Measurements from ENCODE around the gene LPGAT1.

LPGAT1 gene

DNA sequence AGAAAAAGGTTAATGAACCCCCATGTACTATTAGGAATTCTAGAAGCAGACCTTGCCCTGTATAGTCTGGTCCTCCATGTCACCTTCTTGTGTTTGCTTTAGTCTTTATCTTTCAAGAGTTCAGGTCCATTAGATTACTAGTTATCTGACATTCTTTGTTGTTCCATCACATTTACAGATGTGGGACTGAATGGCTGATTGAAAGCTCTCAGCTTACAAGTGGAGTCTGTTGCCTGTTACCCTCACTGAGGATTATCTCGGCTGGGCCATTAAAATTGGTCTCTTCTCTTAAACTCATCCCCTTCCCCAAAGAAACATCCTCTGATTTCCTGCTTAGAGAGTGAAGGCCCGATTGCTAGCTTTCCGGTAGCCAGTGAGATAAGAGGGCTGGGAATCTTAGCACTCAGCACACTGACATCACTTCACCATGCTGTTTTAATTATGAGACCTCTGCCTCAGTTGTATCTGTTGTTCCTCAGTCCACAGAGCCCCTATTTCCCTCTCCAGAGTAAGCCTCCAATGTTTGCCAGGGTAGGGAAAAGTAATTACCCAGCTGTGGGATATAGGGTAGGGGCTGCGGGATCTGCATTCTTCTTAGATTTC is 76.8 kb downstream of the LPGAT1 start:
- DNase-seq, result no peak

DNA sequence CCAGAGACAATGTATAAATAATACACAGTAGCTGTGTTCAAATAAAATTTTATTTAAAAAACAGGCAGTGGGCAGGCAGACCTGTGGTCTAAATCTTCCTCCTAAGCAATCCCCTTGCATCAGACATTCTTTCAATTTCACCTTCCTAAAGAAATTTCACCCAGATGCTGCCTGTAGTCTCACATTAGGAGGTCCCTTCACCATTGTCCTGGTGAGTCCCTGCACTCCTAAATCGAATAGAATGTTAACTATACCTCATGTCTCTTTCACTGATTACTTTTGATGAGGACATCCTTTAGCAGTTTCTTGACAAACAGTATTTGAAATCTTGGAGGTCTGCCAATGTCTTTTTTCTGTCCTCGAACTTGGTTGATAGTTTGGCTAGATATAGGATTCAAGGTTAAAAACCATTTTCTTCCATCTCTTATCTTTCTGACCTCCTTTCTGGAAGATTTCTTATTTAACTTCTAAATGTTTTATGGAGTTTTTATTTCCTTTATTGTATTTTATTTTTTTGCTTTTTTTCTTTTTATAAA is 77.5 kb downstream of the LPGAT1 start:
- no peak for DNase-seq

DNA sequence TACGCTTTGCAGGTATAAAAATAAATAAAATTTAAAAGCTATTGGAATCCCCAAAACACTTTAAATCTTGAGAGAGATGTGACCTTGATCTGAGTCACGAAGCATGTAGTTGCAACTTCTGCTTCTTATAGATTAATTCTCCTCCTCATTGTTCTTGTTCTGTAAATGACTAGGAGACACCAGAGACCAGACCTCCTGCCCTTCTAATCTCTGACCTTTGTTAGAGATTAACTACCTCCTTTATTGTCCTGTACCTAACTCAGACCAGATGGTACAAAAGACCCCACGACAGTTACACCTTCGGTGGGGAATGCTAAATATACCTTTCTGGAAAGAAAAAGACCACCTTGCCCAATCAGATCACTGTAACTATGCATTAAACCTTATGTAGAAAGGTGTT is 78.2 kb downstream of the LPGAT1 start:
- no peak for DNase-seq

DNA sequence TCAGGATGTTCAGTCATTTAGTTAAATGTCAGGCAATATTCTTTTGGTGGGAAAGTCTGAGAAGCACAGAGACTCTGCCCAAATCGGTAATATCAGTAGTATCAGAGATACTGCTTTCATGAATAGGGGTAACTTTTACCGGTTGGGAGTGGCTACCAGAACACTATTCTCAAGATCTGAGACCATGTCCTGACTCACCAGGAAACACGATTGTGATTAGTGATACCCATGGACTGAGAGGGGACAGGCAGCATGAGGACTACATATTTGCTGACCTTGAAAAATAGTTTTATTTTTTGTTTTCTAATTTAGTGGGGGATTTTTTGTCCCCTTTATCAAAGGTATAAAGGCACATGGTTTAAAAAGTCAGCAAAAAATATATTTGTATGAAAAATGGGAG is 79.1 kb downstream of the LPGAT1 start:
- DNase-seq, result no peak

DNA sequence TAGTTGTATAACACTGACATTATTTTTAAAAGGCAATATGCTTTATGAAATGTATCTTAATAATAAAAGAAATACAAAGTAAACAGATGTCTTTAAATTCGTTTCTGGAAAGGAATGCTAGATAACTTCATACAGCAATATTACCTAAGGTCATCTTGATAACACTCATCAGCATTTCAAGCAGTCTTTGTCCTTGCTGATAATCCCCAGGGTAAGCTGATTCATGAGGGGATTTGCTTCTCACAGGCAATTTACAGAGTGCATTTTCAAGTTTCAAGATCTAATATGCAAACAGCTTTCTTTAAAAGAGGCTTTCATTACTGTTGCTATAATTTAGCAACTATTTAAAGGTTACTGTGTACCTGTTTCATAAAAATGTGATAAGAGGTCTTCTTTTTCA is 80.0 kb downstream of the LPGAT1 start:
- DNase-seq, result no peak

DNA sequence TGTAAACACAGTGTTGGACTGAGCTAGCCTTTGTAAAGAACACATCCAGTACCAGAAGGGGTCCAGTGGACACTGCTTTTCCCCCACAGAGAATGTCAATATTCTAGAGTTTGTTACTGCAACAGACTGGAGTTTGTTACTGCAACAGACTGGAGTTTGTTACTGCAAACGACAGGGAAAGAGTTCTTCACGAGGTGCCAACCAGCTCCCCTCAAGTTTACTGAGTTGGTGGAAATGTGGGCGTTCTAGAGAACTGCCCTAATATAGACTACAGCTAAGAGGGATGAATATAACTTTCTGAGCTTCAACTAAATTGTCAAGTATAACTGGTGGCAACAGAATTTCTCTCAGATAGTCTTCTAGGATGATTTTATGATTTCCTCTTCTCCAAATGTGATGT is 81.3 kb downstream of the LPGAT1 start:
- no peak for DNase-seq

DNA sequence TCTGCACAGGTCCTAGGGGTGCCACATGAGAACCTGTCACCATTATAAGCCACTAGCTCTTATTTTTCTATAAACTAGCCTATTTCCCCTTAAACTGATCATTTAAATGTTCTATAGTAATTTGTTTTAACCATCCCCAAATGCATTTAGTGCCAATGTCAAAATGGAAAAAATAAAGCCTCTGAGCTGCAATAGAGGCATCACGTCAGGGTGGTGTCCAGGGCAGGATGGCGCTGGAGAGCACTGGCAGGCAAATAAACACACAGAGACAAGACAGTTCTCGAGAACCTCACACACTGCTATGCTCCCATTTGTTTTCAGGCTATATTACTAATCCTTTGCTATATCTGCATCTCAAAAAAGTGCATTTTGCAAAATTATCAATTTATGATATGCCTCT is 81.8 kb downstream of the LPGAT1 start:
- no peak for DNase-seq

DNA sequence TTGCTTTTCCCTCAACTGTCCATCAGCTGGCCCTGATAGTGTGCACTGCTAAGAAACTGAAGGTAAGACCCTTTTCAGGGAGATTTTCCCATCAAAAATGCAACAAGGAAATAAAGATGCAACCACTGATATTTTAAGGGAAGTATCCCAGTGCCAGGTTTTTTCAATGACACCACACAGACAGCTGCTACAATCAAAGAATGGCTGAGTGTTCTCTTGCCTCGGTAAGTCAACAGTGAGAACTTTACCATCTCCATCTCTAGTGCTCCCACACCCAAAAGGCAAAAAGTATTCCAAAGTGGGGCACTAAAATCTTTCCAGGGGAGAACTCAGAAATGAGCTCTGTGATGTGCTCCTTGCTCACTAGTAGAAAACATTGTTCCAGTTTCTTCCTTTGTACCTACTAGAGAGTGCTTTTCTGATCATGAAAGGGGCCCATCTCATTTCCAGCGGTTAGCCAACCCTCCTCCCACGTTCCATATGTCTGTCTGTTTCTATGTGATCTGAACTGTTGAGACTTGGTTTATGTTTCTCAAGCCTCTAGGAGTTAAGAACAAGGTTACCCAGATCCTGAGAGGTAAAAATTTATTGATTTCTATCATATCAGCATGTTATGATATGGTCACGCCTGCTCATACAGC is 87.6 kb downstream of the LPGAT1 start:
- no peak for DNase-seq

DNA sequence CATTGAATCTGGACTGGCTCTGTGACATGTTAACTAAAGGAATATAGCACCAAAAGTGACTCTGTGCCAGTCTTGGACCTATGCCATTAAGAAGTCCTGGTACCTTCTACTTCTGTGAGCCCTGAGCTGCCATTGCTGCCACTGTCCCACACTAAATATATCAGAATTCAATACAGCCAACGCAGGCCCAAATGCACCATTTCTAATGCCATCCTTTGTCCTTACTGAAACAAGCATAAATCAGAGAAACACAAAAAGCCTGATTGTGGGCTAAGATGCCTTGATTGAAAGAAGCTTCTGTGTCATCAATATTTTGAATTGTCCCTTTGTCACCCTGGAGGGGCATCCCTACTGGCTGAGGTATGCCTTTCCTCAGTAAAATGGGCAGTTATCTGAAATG is 88.3 kb downstream of the LPGAT1 start:
- no peak for DNase-seq

DNA sequence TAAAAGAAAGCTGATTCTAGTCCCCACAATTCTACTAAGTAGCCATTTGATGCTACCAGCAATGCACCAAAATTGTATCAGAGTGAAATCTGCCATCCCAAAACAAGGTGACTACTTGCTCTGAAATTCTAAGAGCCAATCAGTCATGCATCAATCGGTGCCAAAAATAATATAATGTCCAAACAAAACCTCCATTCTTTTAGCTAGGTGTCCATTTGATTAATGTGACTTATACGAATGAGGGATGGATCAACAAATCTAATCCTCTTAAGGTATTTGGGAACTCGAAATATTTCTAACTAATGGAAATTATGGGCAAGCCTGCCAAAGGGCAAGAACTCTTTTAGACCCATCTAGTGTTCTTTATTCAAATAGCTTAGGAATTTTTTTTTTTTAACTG is 88.8 kb downstream of the LPGAT1 start:
- no peak for DNase-seq

DNA sequence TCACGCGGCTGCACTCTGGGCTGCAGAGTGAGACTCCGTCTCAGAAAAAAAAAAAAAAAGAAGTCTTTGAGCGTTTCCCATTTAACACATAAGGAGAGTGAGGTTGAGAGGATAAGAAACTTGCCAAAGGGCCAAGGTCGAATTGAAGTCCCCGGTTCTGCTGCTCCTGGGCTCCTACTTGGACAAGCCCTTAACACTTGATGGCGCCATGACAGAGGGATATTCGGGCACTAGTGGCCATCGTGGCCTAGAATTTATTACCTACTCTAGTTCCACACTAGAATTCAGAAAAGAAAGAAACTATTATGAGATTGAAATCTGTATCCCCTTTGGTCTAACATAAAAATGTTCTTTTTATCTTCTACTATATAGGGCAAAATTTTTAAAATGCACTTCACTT is 89.4 kb downstream of the LPGAT1 start:
- no peak for DNase-seq

DNA sequence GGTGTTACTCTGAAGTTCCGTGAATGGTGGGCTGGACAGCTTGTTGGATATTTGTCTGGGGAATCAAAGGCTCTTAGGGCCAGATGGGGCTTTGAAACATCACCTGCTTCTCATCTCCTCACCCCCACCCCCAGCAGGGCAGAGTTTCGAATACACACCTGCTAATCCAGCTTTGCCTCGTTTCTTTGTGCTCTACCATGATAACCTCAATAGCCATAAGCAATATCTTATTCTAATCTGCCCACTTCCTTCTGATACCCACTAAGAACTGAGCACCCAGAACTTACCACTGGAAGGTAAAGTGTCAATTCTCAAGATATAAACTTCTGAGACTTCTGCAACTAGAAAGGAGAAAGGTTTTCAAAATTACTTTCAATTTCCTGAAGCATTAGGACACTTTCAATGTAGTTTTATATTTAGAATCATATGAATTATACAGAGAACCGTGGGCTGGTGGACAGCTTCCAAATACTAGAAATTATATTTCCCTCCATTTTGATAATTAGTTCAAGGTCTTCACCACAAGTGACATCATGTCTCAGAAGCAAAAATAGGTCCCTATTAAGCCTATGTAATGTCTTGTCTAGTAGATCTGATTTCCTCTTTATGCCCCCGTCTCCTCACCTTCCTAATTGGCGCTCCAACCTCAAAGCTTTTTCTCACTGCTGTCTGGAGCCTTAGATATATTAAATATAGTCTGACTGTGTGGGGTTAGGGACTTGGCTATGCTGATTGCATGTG is 90.7 kb downstream of the LPGAT1 start:
- DNase-seq, result no peak

DNA sequence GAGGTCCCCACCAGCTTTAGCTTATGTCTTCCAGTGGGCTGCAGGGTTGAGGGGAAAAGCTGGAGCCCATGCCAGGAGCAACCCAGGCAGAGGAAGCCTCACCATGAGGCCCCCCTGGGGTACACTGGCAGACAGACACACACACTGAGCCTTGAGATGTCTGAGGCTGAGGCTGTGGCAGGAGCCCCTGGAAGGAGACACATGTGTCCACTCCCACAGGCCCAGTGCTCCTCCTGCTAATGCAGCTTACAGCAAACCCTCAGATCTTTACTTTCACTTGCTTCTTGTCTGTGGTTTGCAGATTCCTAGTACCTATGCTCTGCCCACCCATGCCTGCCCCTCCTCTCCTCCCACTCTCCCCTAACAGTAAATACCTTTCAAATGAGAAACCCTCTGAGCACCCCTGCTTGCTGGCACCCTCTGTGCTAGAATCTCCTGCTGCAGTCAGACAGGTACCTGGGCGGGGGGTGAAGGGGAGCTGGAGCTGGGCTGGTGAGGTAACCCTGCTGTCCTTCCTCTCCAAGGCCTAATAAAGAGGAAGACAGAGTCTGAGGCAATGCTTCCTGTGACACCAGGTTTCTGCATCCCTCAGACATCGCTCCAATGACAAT is 91.8 kb downstream of the LPGAT1 start:
- DNase-seq, result no peak

DNA sequence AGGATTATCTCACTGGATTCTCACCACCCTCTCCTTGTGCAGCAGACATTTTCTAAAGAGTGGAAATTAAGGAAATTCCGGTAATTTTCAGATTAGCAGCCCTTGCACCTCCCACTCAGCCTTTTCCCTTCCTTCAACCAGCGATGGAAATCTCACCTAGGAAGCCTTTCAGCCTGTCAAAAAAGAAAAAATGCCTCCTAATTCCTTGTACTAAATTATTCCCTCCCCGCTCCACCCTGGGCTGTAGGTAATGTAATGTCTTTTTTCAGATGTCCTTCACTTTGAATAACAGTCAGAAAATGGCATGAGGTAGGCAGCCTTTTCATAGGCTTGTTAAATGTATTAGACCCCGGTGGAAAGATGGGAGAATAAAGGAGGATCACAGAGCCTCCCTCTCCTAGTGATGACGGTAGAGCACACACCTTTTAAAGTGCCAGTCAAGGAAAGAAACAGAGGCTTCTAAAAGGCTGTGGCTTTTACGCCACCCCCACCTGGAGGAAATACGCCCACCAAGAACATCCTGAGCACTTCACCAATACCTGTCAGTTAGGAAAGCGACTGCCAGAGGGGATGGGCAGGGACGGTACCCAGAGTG is 92.4 kb downstream of the LPGAT1 start:
- DNase-seq, result no peak

DNA sequence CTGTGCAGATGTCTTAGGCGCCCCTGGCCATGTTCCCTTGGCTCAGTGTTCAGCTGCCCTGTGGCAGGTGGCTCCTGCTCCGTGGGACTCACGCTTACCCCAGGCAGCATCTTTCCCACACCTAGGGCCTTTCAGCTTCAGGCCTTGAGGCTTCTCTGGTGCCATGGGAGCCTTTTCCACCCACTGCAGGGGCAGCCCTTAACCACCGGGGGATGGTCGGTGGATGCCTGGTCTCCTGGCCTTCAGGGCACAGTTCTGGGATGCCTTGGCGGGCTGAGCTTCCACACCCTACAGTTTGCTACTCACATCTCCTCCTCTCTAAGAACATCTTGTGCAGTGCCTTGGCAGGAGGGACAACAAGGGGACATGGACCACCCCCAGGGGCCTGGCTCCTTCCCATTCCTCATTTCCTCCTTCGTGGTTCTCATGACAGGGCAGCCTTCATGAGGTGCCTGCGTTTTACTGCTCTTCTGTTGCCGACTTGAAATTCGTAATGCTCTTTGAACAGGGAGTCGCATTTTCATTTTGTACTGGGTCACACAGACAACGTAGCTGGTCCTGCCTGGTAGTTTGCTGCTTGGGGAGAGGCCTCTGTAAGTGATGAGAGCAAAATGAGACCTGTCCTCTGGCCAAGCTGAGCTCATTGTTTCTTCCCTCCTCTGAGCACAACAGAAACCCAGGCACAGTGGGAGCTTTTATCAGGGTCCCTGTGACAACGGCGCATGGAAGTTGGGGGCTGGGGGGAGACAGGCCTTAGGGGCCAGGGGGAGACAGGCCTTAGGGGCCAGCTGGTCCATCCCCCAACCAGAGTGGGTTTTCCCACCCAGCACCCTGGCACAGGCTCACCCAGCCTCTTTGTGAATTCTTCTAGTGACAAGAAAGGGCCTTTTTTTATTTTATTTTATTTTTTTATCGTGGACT is 93.2 kb downstream of the LPGAT1 start:
- DNase-seq, result no peak

DNA sequence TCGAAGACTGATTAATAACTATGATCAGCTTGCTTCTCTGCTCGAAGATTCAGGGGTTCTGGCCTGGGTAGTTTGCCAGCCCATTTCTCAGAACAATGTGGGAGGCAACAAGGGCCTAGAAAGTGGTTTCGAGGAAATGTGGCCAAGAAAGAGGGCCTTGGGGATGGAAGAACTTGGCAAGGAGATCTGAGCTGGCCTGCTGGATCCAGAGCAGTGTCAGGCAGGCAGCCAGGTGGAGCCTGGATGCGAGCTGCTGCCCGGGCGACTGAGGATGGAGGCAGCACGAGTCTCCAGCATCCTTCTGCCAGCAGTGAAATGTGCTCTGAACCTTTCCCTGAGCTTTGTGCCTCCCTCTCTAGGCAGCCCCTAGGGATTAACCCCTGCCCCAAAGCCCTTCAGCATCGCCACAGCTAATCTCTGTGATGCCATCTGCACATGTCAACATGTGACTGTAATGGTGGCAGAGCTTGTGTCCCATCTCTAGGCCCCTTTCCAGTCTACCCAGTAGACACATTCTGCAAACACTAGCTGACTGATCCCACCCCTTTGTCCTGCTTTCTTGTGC is 94.1 kb downstream of the LPGAT1 start:
- DNase-seq, result no peak

DNA sequence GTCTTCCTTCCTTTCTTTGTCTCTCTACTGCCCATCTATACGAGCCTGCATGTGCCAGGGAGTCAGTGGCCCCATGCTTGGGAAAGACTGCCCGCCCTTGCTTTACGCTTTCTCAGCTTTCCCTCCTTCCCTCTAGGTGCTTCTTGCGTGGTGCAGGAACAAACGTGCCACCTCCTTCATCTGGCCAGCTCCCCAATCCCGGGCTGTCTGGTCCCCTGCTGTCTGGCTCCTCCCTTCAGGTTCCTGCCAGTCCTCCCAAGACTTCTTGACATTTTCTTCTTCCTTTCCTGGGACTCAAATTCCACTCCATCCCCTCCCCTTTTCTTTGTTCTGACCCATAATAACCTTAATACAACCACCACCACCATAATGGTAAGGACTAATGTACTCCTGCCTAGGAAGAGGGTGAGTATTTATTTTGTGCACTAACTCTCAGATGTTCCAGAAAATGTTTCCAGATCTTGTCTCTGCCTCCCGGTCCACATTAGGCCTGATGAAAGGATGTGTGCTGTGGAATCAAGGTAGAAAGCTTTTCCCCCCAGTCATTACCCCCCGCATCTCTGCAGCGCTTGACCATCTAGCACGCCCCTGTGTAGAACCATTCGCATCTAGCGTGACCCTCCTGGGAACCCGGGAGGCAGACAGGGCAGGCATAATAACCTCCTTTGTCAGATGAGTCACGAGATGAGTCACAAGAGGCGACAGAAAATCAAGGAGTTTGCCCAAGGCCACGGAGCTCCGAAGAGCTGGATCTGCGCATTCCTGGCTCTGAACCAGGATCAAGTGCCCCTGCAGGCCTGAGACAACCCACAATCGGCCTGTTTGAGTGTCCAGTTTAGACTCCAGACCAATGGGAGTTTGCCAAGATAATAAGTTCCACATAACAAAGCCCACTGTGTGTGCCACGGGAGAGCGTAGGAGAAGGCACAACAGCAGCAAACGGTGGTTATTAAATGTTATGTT is 95.1 kb downstream of the LPGAT1 start:
- DNase-seq, result no peak

DNA sequence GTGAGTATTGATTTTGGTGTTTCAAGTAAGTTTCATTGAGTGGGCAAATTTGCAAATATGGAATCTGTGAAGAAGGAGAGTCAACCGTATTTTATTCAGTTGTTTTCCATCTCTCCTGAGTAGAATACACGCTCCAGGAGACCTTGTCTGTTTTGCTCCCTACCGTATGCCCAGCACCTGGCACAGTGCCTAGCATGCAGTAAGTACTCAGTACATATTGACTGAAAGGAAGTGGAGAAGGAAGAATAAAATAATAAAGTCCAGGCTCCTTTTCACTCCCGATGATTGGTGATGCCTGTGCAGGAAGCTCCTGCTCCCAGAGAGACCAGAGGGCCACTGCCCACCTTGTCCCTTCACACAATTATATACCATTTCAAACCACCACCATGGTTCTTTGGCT is 95.8 kb downstream of the LPGAT1 start:
- DNase-seq, result no peak

DNA sequence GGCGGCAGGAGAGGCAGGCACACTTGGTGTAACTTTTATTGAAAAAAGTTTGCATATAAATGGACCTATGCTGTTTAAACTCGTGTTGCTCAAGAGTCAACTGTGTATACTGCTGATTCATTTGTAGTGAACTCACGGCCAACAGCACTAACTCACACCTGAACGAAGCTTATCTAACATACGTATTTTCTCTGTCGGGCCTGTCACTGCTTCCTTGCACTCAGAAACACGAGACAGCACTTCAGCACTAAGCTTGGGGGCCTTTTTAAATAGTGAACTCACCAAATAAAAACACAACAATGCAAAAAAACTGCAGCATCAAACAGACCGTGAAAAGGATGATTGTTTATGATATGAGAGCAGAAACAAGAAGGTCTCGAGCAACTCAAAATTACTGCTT is 96.2 kb downstream of the LPGAT1 start:
- DNase-seq, result no peak

DNA sequence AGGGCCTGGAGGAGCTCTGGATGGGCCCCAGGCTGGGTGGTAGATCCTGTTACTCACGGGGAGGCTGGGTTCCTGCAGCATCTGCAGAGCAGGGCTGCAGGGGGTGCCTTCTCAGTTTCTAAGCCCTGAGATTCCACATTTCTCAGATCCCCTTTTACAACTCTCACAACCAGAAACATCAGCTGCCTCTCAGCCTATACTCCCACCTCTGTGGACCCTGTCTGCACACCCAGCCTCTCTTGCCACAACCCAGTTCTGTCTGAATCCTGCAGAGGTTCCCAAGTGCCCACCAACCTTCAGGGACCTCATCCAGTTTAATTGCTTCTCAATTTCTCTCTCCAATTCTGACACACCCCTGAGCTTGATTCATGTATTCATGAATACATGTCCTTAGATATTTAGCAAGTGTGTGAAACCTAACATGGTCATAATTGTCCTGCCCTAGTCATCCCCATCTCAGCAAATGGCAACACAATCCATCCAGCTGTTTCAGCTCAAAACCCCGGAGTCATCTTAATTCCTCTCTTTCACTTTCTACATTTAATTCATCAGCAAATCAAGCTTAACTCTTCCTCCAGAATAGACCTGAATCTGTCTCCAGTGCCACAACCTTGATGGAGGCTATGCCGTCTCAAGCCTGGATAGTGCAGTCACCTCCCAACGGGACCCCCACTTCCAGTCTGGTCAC is 98.1 kb downstream of the LPGAT1 start:
- DNase-seq, result no peak
